Ammon's horn (tissue), 1 donor: ENCODE data around the gene SLCO1A2.
"Not testable (repeated sequence)": the region's sequence is repeated elsewhere in the genome, so short reads cannot be mapped to it uniquely, and the experiment has no call there.

Source experiments
- DNase-seq: peaks from one replicate; pipeline ENCODE4 v3.0.0-alpha.2; 2016; ENCODE audit warnings: low spot score

The SLCO1A2 gene

GRCh38 chr12:21334771-21335325, at the start of gene SLCO1A2:
TSS of gene SLCO1A2 (minus strand) at chr12:21334917. CDS start at chr12:21334647, 270 bp downstream.
- DNase-seq, result no peak

- no peak for DNase-seq
These were observed 49.5 kb upstream of the SLCO1A2 start for GRCh38 chr12:21384261-21384660.

GRCh38 chr12:21381320-21381719, 46.6 kb upstream of the SLCO1A2 start:
- DNase-seq, result not testable (repeated sequence)

- no peak for DNase-seq
These were observed 44.5 kb upstream of the SLCO1A2 start for GRCh38 chr12:21379218-21379617.

GRCh38 chr12:21372602-21373001, 37.9 kb upstream of the SLCO1A2 start, which contains the start of gene IAPP:
TSS of gene IAPP (plus strand) at chr12:21372902. CDS start at chr12:21373352, 450 bp downstream.
- no peak for DNase-seq

GRCh38 chr12:21370845-21371449, 36.2 kb upstream of the SLCO1A2 start:
- DNase-seq, result no peak

GRCh38 chr12:21369141-21369980, 34.6 kb upstream of the SLCO1A2 start:
- no peak for DNase-seq

GRCh38 chr12:21360632-21361031, 25.9 kb upstream of the SLCO1A2 start:
- DNase-seq, result not testable (repeated sequence)

- no peak for DNase-seq
These were observed 19.9 kb upstream of the SLCO1A2 start for GRCh38 chr12:21354641-21355040.

- no peak for DNase-seq
These were observed 19.2 kb upstream of the SLCO1A2 start for GRCh38 chr12:21353948-21354347.

- no peak for DNase-seq
These were observed 18.8 kb upstream of the SLCO1A2 start for GRCh38 chr12:21353487-21353886.

- DNase-seq, result no peak
These were observed 16.3 kb upstream of the SLCO1A2 start for GRCh38 chr12:21350975-21351374.

GRCh38 chr12:21346542-21347205, 12.0 kb upstream of the SLCO1A2 start:
- no peak for DNase-seq

GRCh38 chr12:21343636-21344035, 8.9 kb upstream of the SLCO1A2 start:
- DNase-seq, result no peak

- DNase-seq, result no peak
These were observed 7.1 kb upstream of the SLCO1A2 start for GRCh38 chr12:21341769-21342168.

- no peak for DNase-seq
These were observed 5.7 kb upstream of the SLCO1A2 start for GRCh38 chr12:21340403-21340802.

- DNase-seq, result no peak
These were observed 5.2 kb upstream of the SLCO1A2 start for GRCh38 chr12:21339921-21340320.

GRCh38 chr12:21337959-21338744, 3.4 kb upstream of the SLCO1A2 start:
- DNase-seq, result no peak

- DNase-seq, result peak; percentile 75
These were observed 2.7 kb upstream of the SLCO1A2 start for GRCh38 chr12:21337453-21337852.

GRCh38 chr12:21336656-21337055, 1.9 kb upstream of the SLCO1A2 start:
- peak; percentile 91 for DNase-seq

- DNase-seq, result no peak
These were observed 3.9 kb downstream of the SLCO1A2 start for GRCh38 chr12:21330682-21331253.
